Lower leg skin (tissue), 3 donors: ENCODE data around the gene MUC6.

Source experiments
- POLR2A ChIP-seq, 2 donors: fragments of 450-650 bp; IDR thresholded peaks; one replicate each; pipeline ENCODE4 v1.6.1; 2016 to 2017; ENCODE audit warnings: antibody characterized with exemption in 2 of 2, mild to moderate bottlenecking in 1 of 2, moderate library complexity in 1 of 2
- TF ChIP-seq, protein P1 (sequence below), 3 donors: fragments of 450-650 bp; IDR thresholded peaks; one replicate each; pipeline ENCODE4 v1.5.1; 2016; ENCODE audit warnings: antibody characterized with exemption in 3 of 3, mild to moderate bottlenecking in 3 of 3, moderate library complexity in 2 of 3

DNA sequence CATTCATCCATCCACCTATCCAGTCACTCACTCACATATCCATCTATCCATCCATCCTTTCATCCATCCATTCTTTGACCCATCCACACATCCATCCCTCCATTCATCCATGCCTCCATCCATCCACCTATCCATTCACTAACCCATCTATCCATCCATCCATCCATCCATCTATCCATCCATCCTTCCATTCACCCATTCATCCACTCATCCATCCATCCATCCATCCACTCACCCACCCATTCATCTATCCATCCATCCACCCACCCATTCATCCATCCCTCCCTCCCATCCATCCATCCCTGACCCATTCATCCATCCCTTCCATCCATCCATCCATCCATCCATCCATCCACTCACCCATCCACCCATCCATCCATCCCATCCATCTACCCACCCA is 33.2 kb upstream of the MUC6 start:
- TF ChIP-seq, protein P1, sequence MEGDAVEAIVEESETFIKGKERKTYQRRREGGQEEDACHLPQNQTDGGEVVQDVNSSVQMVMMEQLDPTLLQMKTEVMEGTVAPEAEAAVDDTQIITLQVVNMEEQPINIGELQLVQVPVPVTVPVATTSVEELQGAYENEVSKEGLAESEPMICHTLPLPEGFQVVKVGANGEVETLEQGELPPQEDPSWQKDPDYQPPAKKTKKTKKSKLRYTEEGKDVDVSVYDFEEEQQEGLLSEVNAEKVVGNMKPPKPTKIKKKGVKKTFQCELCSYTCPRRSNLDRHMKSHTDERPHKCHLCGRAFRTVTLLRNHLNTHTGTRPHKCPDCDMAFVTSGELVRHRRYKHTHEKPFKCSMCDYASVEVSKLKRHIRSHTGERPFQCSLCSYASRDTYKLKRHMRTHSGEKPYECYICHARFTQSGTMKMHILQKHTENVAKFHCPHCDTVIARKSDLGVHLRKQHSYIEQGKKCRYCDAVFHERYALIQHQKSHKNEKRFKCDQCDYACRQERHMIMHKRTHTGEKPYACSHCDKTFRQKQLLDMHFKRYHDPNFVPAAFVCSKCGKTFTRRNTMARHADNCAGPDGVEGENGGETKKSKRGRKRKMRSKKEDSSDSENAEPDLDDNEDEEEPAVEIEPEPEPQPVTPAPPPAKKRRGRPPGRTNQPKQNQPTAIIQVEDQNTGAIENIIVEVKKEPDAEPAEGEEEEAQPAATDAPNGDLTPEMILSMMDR (IDR thresholded peaks at IDR 0.05), result no peak
- TF ChIP-seq POLR2A (IDR thresholded peaks at IDR 0.05), result no peak
